Amniotic stem cell (primary cell): ENCODE data around the gene ISG15.

ENCODE experiments used
- DNase-seq: peaks from one replicate; lab custom pipeline; 2025; lab: John Stamatoyannopoulos, UW

ISG15 gene

DNA sequence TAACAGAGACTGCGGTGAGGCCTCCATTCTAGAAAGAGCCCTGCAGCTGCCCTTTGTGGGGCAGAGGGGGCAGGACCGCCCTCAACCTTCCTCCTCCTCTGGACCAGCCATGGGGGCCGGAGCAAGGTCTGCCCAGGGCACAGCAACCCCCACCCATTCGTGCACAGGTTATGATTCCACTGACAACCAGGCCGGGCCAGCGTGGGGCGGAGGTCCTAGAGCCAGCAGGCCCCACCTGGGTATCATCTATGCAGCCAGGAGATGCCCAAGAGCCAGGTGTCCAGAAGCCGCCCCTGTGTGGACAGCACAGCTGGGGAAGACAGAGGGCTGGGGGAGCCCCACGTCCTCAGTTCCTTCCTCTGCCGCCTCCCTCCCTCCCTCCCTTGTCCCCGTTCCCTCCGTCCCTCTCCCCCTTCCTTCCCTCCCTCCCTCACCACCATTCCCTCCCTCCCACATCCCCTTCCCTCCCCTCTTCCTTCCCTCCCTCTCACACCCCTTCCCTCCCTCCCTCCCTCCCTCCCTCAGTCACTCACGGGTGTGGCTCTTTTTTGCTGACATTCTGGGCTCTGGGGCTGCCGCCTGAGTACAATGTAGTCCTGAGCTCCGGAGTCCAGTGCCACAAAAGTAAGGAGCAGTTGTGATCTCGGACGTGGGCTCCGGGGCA is 48.5 kb downstream of the ISG15 start:
- DNase-seq: no peak

DNA sequence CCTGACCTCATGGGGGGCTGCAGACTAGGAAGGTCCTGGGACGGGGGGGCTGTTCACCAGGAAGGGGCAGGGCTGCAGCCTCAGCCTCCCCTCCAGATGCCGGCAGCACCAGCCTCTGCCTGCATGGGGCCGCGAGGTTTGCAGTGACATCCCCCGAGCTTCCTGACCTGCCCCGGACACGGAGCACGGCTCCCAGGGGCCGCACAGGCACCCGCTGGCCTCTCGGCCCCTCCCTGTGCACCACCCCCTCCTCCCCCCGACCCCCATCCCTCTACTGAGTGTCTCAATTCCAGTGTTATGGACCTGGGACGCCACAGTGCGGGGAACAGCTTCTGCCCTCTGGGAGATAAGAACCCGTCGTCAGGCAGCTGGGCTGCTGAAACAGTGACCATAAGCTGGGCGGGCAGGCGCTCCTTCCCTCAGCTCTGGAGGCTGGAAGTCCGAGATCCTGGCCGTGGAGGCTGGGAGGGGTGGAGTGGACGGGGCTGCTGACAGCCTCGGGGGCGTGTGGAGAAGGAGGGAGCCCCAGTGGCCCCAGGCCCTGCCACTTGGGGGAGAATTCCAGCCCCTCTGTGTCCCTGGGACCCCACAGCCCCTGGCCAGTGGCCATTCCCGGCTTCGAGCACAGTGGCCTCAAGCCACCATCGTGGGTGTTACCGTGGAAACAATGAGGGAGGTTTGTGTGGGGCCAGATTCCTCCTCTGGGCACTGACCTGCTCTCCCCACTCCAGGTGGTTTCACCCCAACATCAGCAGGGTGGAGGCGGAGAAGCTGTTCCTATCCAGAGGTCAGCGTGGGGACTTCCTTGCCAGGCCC is 49.3 kb downstream of the ISG15 start:
- no peak for DNase-seq

DNA sequence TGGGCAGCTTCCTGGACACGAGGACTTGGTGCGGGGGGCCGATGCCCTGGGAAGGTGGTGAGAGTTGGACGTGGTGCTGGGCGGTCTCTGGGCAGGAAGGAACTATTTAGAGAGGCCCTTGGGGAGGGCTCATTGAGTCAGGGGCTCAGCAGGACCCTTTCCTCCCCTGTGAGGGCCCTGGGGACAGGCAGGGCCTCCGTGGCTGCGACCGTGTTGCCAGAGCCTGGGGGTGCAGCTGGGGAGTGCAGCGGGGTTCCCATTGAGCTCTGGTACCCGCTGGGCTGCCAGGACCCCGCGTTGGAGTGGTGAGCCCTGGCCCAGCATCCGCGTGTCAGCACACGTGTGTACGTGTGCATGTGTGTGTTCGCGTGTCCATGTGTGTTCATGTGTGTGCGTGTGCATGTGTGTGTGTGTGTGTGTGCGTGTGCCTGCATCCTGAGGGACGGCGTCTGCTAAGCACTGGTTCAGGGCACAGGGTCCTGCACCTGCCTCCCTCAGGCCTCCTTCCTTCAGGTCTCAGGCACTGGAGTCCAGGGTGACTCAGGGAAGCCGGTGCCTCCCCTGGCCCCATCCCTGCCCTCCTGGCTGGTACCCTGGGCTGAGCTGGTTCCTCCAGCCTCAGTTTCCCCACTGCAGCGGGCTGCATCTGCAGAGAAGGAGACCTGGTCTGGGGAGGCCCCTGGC is 50.1 kb downstream of the ISG15 start:
- DNase-seq: no peak
